ENCODE measurements around the gene LHX4.
A peak's percentile ranks its signal among the peaks of the same experiment; 100 is the strongest.
"Not testable (repeated sequence)": the region's sequence is repeated elsewhere in the genome, so short reads cannot be mapped to it uniquely, and the experiment has no call there.

Gene LHX4

DNA sequence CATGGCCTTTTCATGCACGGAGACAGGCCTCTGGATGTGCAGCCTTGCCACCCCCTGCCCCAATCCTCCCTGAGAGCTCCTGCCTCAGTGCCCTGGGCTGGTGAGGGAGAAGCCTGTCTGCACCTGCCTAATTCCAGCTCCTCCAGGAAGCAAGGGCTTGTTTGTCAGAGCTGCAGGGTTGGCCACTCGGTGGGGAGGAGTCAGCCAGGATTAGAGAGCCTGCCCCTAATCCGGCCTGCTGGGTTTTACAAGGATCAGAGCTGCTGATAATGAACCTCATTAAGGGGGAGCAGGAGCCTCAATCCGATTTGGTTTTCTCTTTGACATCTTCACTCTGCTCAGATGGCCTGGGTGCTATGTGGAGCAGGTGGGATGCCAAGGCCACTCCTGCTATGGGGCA lies 31.9 kb upstream of the LHX4 start:
- ATAC-seq = no peak

DNA sequence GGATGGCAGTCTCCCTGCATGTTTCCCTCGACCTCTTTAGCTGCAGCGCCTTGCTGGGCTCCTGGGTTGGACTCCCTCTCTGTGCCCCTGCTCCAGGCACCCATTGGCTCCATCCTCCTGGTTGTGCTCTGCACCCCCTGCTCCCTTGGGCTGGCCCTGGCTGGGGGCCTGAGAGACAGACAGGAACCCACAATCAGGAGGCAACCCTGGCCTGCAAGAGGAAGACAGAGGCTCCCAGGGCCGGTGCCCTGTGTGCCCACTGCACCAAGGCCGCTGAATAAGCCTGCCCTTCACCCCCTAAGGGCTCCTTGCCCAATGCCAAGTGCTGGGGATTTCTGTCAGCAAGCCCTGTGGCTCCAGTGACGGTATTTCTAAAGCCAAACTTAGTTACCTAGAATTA lies 31.5 kb upstream of the LHX4 start:
- ATAC-seq = no peak

DNA sequence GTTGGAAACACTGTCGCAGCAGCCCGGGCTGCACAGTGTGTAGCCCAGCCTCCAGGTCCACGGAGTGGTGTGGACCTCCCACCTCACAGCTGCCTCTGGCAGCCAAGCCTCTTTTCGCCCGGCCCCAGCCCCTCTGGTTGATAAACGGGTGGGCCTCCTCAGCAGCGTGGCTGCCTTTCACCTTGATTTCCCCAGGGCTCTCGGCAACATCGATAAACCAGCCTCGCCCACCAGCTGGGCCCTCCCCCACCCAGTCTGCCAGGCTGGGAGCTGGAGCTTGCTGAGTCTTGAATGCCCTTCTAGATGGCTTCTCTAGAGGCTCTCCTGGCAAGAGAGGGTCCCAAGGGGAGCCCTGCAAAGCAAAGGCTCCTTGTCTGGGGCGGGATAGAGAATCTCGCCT lies 31.0 kb upstream of the LHX4 start:
- ATAC-seq = no peak

DNA sequence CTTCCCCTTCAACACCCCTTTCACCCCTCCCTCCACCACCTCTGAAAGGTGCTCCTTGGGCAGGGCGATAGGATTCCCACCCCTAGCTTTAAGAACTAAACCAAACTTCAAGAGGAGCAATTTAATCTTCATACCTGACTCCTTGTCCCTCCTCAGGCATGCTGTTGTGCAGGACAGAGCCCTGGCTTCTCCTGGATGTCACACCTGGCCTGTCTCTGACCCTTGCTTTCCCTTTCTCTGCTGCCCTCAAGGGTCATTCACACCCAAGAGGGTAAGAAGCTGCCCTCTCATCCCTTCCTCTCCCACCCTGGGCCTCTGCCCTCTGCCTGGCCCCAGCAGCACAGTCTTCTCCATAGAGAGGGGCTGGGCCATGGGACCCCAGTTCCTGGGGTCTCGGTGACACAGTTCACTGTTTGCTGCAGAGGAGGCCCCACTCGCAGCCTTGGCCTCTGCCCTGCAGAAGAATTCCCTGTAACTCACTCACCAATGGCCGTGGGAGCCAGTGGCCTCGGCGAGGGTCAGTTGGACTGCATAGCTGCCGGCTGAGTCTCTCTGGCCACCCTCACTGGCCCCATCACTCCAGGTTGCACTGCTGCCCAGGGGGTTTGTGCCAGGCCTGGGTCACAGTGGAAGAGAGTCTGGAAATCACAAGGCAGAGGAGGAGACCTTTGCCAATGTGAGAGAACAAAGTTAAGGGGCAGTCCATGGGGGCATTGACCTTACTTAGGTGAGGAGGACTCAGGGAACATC lies 28.4 kb upstream of the LHX4 start:
- ATAC-seq = no peak

GRCh38 chr1:180202588-180202987 lies 27.5 kb upstream of the LHX4 start:
- ATAC-seq = not testable (repeated sequence)

DNA sequence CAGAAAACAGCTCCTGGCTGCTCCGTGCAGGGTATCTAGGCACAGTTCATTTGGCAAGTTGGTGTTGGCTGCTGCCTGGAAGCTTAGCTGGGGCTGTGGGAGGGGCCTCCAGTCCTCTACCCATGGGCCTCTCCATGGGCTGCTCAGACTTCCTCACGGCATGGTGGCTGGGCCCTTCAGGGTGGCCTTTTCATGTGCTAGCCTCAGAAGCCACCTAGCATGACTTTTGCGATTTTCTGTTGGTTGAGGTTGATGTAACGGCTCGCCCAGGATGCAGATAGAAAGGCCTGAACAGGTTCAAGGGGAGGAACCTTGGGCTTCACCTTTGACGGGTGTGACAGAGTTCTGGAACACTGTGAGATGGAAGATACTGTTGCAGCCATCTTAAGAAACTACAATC lies 25.8 kb upstream of the LHX4 start:
- ATAC-seq = no peak

DNA sequence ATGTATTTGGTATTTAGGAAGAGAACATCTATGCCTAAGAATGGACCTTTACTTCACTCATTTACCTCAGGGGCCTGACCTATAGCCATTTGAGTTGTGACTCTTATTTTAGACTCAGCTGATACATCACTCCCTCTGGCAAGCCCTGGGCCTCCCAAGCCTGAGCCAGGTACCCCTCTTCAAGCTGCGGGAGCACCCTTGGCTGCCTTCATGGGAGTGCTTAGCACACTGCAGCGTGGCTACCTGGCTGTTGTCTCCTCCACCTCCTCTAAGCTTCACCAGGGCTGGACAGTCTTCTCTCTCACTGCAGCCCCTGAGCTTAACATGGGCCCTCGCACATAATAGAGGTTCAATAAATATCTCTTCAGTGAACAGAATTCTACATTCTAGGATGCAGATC lies 23.5 kb upstream of the LHX4 start:
- no peak for ATAC-seq

DNA sequence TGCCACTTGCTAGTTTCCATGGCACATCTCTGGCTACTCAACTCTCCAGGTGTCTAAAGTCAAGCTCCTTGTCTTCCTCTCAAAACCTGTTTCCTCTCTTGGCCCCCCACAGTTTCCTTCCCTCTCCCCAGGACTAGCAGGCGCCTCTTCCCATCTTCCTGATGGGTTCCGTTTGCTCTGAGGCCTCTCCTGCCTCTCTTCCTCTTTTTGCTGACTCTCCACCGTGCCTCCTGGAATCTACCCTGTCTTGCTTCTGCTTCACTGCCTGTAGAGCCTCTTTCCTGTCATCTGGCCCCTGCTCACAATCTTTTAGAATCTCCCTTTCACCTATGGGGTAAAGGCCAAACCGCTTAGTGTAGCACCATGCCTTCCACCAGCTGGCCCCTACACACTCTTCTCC lies 21.8 kb upstream of the LHX4 start:
- ATAC-seq = no peak

DNA sequence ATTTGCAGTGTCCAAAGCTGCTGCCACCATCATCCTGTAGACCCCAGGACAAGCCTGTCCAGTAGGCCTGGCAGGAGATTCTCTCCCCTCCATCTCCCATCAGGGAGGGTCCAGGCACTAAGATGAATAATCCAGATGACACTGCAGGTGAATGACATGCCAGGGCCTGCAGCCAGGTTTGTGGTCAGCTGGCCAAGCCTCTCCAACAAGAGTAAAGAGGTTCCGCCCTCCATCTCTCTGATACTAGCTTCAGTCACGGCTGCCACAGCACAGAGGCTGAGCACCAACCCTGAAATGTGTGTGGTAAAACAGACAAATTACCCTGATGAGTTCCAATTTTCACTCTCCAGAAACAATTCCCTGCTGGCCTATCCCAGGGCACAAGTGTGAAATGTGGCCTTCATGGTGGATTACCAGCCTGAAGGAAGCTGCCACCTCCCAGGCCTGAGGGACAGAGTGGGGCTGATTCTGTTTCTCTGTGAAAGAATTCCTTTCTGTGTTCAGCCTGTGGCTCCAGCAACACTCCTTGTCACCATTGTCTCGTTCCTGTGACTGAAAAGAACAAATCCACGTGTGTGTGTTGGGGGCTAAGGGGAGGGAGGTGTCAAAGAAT lies 19.9 kb upstream of the LHX4 start:
- no peak for ATAC-seq

- no peak for ATAC-seq
These were observed 18.8 kb upstream of the LHX4 start for GRCh38 chr1:180211156-180211859.

DNA sequence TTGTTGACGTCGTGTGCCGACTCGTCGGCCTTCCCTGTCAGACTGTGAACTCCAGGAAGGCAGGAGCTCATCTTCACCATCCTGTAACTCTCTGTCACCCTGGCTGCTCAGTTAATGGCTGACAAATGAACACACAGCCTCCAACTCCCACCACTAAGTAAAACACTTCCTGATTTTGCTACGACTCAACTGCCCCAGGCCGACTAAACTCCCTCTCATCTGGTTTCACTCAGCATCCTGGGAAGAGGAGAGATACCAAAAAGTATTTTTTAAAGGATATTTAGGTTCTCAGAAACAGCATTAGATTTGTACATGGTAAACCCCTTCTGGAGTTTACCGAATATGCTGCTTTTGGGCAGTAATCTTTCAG lies 18.2 kb upstream of the LHX4 start:
- ATAC-seq = no peak

DNA sequence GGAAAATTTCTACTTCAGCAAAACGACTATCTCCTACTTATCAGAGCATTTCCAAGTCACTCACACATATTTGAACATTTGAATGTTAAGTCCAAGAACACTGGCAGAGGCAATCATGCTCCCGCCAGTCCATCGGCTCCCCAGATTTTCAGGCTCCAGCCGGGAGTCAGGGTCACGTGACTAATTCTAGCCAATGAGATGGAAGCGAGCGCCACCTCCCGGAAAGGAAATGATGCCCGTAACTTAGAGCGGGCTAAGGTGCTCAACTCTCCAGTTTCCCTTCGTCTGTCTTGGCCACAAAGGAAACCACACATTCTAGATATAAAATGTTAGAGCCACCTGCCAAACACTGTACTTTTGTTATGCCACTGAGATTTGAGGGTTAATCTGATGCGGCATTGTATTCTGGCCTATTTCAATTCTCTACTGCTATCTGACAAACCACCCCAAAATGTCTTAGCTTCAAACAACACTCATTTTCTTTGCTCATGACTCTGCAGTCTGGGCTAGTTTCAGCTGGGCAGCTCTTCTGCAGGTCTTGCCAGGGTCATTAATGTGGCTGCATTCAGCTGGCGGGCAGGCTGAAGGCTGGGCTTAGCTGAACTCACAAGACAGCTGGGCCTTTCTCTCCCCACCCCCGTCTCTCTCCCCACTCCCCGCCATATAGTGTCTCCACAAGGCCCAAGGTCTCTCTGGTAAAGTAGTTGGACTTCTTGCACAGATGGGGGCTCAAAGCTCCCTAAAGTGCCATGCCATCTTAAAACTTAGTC lies 16.5 kb upstream of the LHX4 start:
- ATAC-seq = peak; percentile 41 to 63

- no peak for ATAC-seq
These were observed 14.0 kb upstream of the LHX4 start for GRCh38 chr1:180215856-180216625.

GRCh38 chr1:180217006-180217405 lies 13.1 kb upstream of the LHX4 start:
- ATAC-seq = no peak

DNA sequence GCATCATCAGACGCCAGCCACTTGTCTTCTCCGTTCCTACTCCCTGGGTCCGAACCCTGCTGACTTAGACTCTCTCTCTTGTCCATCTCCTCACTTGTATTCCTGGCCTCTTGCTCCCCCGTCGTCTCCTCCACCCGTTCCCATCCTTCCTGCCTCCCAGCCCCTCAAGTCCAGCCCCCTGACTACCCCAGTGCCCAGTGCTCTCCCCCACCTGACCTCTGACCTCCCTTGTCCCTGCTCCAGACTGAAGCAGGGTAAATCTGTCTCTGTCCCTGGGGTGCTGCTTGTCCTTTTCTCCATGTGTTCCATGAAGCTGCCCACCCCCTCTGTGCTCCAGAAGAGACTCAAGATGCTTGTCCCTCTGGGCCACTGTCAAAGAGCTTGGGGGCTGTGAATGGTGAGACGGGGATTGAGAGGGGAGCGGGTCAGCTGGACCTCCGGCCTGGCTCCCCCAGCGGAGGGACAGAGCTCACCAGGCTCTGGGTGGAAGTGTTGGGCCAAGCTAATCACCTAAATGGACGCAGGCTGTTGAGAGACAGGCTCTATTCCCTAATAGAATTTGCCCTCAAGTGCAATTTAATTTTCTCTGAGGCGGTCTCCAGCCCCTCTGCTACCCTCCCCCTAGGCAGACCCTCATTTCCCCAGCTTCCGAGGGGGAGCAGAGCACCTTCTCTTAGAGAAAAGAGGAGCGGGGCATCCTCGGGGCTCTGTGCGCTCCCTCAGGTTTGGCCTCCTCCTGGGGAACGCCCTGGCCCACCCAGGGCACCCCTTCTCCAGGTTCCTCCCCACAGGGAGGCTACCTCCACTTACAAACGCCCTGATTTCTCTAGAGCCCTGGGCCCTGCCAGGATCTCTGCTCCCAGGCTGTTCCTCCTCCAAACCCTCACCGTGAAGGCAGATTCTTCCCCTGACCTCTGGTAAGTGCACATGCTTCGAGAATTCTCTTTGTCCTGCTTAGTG lies 11.0 kb upstream of the LHX4 start:
- ATAC-seq = no peak

DNA sequence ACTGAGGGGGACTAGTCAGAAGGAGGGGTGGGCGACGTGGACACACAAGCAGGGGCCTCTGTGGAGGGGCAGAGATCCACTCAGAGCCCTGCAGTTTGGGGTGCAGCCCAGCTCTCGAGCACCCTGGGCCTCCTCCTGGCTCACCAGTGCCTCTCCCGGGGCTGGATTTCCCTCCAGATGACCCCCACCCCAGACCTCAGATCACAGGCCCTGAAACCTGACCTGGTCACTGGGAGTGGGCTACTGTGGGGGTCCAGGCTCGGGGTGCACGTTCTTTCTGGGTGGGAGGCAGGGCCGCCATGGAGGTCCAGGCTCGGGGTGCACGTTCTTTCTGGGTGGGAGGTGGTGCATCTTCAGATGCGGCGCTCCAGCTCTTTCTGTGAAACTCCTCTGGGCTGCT lies 10.3 kb upstream of the LHX4 start:
- no peak for ATAC-seq

- no peak for ATAC-seq
These were observed 8.6 kb upstream of the LHX4 start for GRCh38 chr1:180221462-180221861.

GRCh38 chr1:180224902-180225301 lies 5.2 kb upstream of the LHX4 start:
- no peak for ATAC-seq

- no peak for ATAC-seq
These were observed 4.7 kb upstream of the LHX4 start for GRCh38 chr1:180225403-180225802.

- ATAC-seq = no peak
These were observed 2.0 kb upstream of the LHX4 start for GRCh38 chr1:180227861-180228647.

All from activated CD4-positive, CD25-positive, alpha-beta regulatory T cell treated with anti-CD3 and anti-CD28 coated beads, Interleukin-2, amount 50 U/mL, for 24 hours (primary cell).